ENCODE data around the gene OR2A14. TPM values are rescaled to one million over a fixed set of nuclear protein-coding genes. Genes with fewer than 3 reads are reported as not detected.

OR2A14 gene
- polyA plus RNA-seq, 3 donors = not detected

DNA sequence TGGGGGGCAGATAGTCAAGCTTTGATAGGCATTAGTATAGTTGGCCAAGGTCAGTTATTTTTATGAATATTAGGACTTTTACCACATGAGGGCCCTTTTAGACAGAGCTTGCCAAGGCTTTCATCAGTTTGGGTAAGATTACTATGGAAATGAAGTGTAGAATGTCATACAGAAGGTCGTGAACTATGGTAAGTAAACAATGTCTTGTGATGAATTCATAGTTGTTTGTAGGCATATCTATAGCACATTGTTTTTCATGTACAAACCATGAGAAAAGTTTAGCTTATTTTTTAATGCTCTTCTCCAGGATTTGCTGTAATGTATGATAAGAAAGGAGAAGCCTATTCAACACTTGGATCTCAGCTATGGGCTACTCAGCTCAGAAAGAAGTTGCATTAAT is 9.3 kb upstream of the OR2A14 start:
- Mint-ChIP-seq H3K27me3 (ENCODE audit: low read depth in 3 of 3) (peaks cover 0 to 4% (median 2%) of the 10 kb centered on the region in 3 donors), H3K4me1 (no peaks in the 10 kb centered on the region), H3K27ac (no peak overlapping the region), H3K9me3 (peaks cover 0 to 3% (median 0%) of the 10 kb centered on the region in 7 donors), H3K36me3 (no peaks in the 10 kb centered on the region), H3K4me3 (no peak overlapping the region)
- no peak for DNase-seq
- no CpG with 5 or more reads among the region's 1 CpG for WGBS (ENCODE audit: insufficient coverage)
- H3K4me3 ChIP-seq (replicated peaks in 1 of 3; ENCODE audit: low read depth in 2 of 3, low read length in 3 of 3) = no peak overlapping the region
- no peak overlapping the region for H3K27ac ChIP-seq (ENCODE audit: low read depth in 1 of 2, low read length in 2 of 2)
- no peaks in the 10 kb centered on the region for H4K20me1 ChIP-seq (ENCODE audit: insufficient read depth, low read length)
- H3K4me2 ChIP-seq (replicated peaks; ENCODE audit: extremely low read depth, low read length, poor library complexity, severe bottlenecking) = no peak overlapping the region
- H3K79me2 ChIP-seq (ENCODE audit: insufficient read depth, low read length) = no peaks in the 10 kb centered on the region
- no peak overlapping the region for H3K9ac ChIP-seq (ENCODE audit: insufficient read depth, low read length, poor library complexity, severe bottlenecking)
- no peaks in the 10 kb centered on the region for H3K27me3 ChIP-seq (ENCODE audit: control insufficient read depth in 2 of 2, insufficient read depth in 2 of 2, low read length in 2 of 2)
- intact Hi-C loops (cut with micrococcal nuclease) = no loop called here
- no peaks in the 10 kb centered on the region for H3K36me3 ChIP-seq (replicated peaks in 1 of 2; ENCODE audit: control insufficient read depth in 1 of 2, insufficient read depth in 2 of 2, low read length in 2 of 2)
- TF ChIP-seq, protein P1, sequence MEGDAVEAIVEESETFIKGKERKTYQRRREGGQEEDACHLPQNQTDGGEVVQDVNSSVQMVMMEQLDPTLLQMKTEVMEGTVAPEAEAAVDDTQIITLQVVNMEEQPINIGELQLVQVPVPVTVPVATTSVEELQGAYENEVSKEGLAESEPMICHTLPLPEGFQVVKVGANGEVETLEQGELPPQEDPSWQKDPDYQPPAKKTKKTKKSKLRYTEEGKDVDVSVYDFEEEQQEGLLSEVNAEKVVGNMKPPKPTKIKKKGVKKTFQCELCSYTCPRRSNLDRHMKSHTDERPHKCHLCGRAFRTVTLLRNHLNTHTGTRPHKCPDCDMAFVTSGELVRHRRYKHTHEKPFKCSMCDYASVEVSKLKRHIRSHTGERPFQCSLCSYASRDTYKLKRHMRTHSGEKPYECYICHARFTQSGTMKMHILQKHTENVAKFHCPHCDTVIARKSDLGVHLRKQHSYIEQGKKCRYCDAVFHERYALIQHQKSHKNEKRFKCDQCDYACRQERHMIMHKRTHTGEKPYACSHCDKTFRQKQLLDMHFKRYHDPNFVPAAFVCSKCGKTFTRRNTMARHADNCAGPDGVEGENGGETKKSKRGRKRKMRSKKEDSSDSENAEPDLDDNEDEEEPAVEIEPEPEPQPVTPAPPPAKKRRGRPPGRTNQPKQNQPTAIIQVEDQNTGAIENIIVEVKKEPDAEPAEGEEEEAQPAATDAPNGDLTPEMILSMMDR (IDR thresholded peaks at IDR 0.05) = no peak
- no peaks in the 10 kb centered on the region for H3K4me1 ChIP-seq (ENCODE audit: control insufficient read depth in 1 of 2, insufficient read depth in 2 of 2, low read length in 2 of 2)
- H2AFZ ChIP-seq (ENCODE audit: insufficient read depth, low read depth, low read length, poor library complexity, severe bottlenecking) = no peak overlapping the region
- no peaks in the 10 kb centered on the region for H3K9me3 ChIP-seq (replicated peaks in 1 of 2; ENCODE audit: control insufficient read depth in 1 of 2, insufficient read depth in 1 of 2, low read length in 2 of 2)

DNA sequence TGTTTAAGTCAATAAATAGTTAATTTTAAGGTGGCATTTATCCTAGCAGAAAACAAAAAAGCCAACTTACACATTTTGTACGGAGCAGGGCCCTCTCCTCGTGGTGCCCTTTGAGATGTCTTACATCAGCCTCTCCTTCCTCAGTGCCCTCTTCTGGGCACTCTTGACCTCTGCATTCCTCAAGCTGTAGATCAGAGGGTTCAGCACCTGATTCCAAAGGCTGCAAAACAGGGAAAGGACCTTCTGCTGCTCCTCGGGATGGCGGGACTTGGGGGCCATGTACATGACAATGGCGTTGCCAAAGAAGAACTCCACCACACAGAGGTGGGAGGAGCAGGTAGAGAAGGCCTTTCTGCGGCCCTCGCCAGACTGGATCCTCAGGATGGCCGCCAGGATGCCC is 4.6 kb upstream of the OR2A14 start:
- DNase-seq = no peak
- Mint-ChIP-seq H3K4me1 (no peaks in the 10 kb centered on the region), H3K27me3 (ENCODE audit: low read depth in 3 of 3) (peaks cover 0 to 2% (median 0%) of the 10 kb centered on the region in 3 donors), H3K36me3 (no peaks in the 10 kb centered on the region), H3K4me3 (no peak overlapping the region), H3K27ac (peak overlapping the region in 1 of 7 donors; percentile 41), H3K9me3 (peaks cover 0 to 4% (median 0%) of the 10 kb centered on the region in 7 donors)
- Histone ChIP-seq H3K9ac (ENCODE audit: insufficient read depth, low read length, poor library complexity, severe bottlenecking) (no peak overlapping the region), H4K20me1 (ENCODE audit: insufficient read depth, low read length) (no peaks in the 10 kb centered on the region), H3K4me3 (replicated peaks in 1 of 3; ENCODE audit: low read depth in 2 of 3, low read length in 3 of 3) (no peak overlapping the region), H3K27ac (ENCODE audit: low read depth in 1 of 2, low read length in 2 of 2) (no peak overlapping the region), H3K27me3 (ENCODE audit: control insufficient read depth in 2 of 2, insufficient read depth in 2 of 2, low read length in 2 of 2) (no peaks in the 10 kb centered on the region), H3K9me3 (replicated peaks in 1 of 2; ENCODE audit: control insufficient read depth in 1 of 2, insufficient read depth in 1 of 2, low read length in 2 of 2) (no peaks in the 10 kb centered on the region), H3K79me2 (ENCODE audit: insufficient read depth, low read length) (no peaks in the 10 kb centered on the region), H3K36me3 (replicated peaks in 1 of 2; ENCODE audit: control insufficient read depth in 1 of 2, insufficient read depth in 2 of 2, low read length in 2 of 2) (no peaks in the 10 kb centered on the region), H3K4me1 (ENCODE audit: control insufficient read depth in 1 of 2, insufficient read depth in 2 of 2, low read length in 2 of 2) (no peaks in the 10 kb centered on the region), H3K4me2 (replicated peaks; ENCODE audit: extremely low read depth, low read length, poor library complexity, severe bottlenecking) (no peak overlapping the region), H2AFZ (ENCODE audit: insufficient read depth, low read depth, low read length, poor library complexity, severe bottlenecking) (no peak overlapping the region)
- 93% methylated on average over 3 of the region's 8 CpGs for WGBS (ENCODE audit: insufficient coverage)
- TF ChIP-seq, protein P1 (IDR thresholded peaks at IDR 0.05) = no peak
- intact Hi-C loops (cut with micrococcal nuclease) = no loop called here

Data from CD14-positive monocyte (primary cell).